ENCODE results near the gene PTX3. TPM values are rescaled to one million over a fixed set of nuclear protein-coding genes. Genes with fewer than 3 reads are reported as not detected.

PTX3 gene
- total RNA-seq, 3 donors from 2014 or later (not counting 1 experiment from before 2014, with no cell fraction given), result 0.40 to 5.8 (median 1.4) TPM

GRCh38 chr3:157445857-157446256 is 9.2 kb downstream of the PTX3 start:
- no peaks in the 10 kb centered on the region for H3K36me3 ChIP-seq (ENCODE audit: control insufficient read depth, insufficient read depth, low read length)
- H3K27me3 ChIP-seq (ENCODE audit: control insufficient read depth, insufficient read depth, low read length), result no peaks in the 10 kb centered on the region
- no CpG with 5 or more reads among the region's 1 CpG for WGBS (ENCODE audit: insufficient coverage)
- H3K9me3 ChIP-seq (ENCODE audit: control insufficient read depth, insufficient read depth, low read length), result no peaks in the 10 kb centered on the region
- H3K27ac Mint-ChIP-seq, result no peak overlapping the region
- no peak overlapping the region for H3K27ac ChIP-seq (ENCODE audit: low read length)
- no peak overlapping the region for H3K4me3 ChIP-seq (ENCODE audit: low read length)
- H3K4me3 Mint-ChIP-seq, result no peak overlapping the region
- ATAC-seq, result peak in 1 of 3 donors; percentile 43
- H3K27me3 Mint-ChIP-seq (ENCODE audit: low read depth in 2 of 2), result no peaks in the 10 kb centered on the region
- H3K36me3 Mint-ChIP-seq, result no peaks in the 10 kb centered on the region
- no peaks in the 10 kb centered on the region for H3K4me1 Mint-ChIP-seq
- no peak for DNase-seq
- no peaks in the 10 kb centered on the region for H3K4me1 ChIP-seq (ENCODE audit: control insufficient read depth, insufficient read depth, low read length)
- intact Hi-C loops (cut with micrococcal nuclease), result no loop called here
- H3K9me3 Mint-ChIP-seq, result no peaks in the 10 kb centered on the region
- no peak for TF ChIP-seq CTCF (IDR thresholded peaks at IDR 0.05)

- Mint-ChIP-seq H3K27ac (no peak overlapping the region), H3K27me3 (ENCODE audit: low read depth in 2 of 2) (no peaks in the 10 kb centered on the region), H3K4me1 (no peaks in the 10 kb centered on the region), H3K4me3 (no peak overlapping the region), H3K9me3 (no peaks in the 10 kb centered on the region), H3K36me3 (no peaks in the 10 kb centered on the region)
- intact Hi-C loops (cut with micrococcal nuclease), result no loop called here
- H3K27ac ChIP-seq (ENCODE audit: low read length), result no peak overlapping the region
- 75% methylated on average over 1 of the region's 3 CpGs for WGBS (ENCODE audit: insufficient coverage)
- TF ChIP-seq CTCF (IDR thresholded peaks at IDR 0.05), result no peak
- no peaks in the 10 kb centered on the region for H3K9me3 ChIP-seq (ENCODE audit: control insufficient read depth, insufficient read depth, low read length)
- no peak overlapping the region for H3K4me3 ChIP-seq (ENCODE audit: low read length)
- DNase-seq (no peak), ATAC-seq (no peak)
- H3K27me3 ChIP-seq (ENCODE audit: control insufficient read depth, insufficient read depth, low read length), result no peaks in the 10 kb centered on the region
- no peaks in the 10 kb centered on the region for H3K36me3 ChIP-seq (ENCODE audit: control insufficient read depth, insufficient read depth, low read length)
- H3K4me1 ChIP-seq (ENCODE audit: control insufficient read depth, insufficient read depth, low read length), result no peaks in the 10 kb centered on the region
Observed at GRCh38 chr3:157447026-157447694, 10.5 kb downstream of the PTX3 start.

- Mint-ChIP-seq H3K36me3 (no peaks in the 10 kb centered on the region), H3K4me3 (no peak overlapping the region), H3K9me3 (no peaks in the 10 kb centered on the region), H3K27me3 (ENCODE audit: low read depth in 2 of 2) (no peaks in the 10 kb centered on the region), H3K4me1 (no peaks in the 10 kb centered on the region), H3K27ac (no peak overlapping the region)
- Histone ChIP-seq H3K27ac (ENCODE audit: low read length) (no peak overlapping the region), H3K9me3 (ENCODE audit: control insufficient read depth, insufficient read depth, low read length) (no peaks in the 10 kb centered on the region), H3K27me3 (ENCODE audit: control insufficient read depth, insufficient read depth, low read length) (no peaks in the 10 kb centered on the region), H3K4me1 (ENCODE audit: control insufficient read depth, insufficient read depth, low read length) (no peaks in the 10 kb centered on the region), H3K4me3 (ENCODE audit: low read length) (no peak overlapping the region), H3K36me3 (ENCODE audit: control insufficient read depth, insufficient read depth, low read length) (no peaks in the 10 kb centered on the region)
- no peak for TF ChIP-seq CTCF (IDR thresholded peaks at IDR 0.05)
- intact Hi-C loops (cut with micrococcal nuclease), result no loop called here
- DNase-seq (no peak), ATAC-seq (no peak)
- 25% methylated on average over 3 of the region's 3 CpGs for WGBS (ENCODE audit: insufficient coverage)
Observed at GRCh38 chr3:157452097-157452496, 15.4 kb downstream of the PTX3 start.

- H3K4me3 Mint-ChIP-seq, result no peak overlapping the region
- no peaks in the 10 kb centered on the region for H3K36me3 Mint-ChIP-seq
- H3K27ac Mint-ChIP-seq, result no peak overlapping the region
Observed at GRCh38 chr3:157453824-157454223, 17.2 kb downstream of the PTX3 start.

More at GRCh38 chr3:157453824-157454223, 17.2 kb downstream of the PTX3 start:
- H3K4me1 Mint-ChIP-seq, result no peaks in the 10 kb centered on the region
- H3K4me3 ChIP-seq (ENCODE audit: low read length), result no peak overlapping the region
- ATAC-seq (no peak), DNase-seq (no peak)
- no peaks in the 10 kb centered on the region for H3K9me3 ChIP-seq (ENCODE audit: control insufficient read depth, insufficient read depth, low read length)
- TF ChIP-seq CTCF (IDR thresholded peaks at IDR 0.05), result no peak
- H3K27ac ChIP-seq (ENCODE audit: low read length), result no peak overlapping the region
- 100% methylated on average over 1 of the region's 1 CpG for WGBS (ENCODE audit: insufficient coverage)
- no peaks in the 10 kb centered on the region for H3K4me1 ChIP-seq (ENCODE audit: control insufficient read depth, insufficient read depth, low read length)
- H3K36me3 ChIP-seq (ENCODE audit: control insufficient read depth, insufficient read depth, low read length), result no peaks in the 10 kb centered on the region
- no peaks in the 10 kb centered on the region for H3K27me3 Mint-ChIP-seq (ENCODE audit: low read depth in 2 of 2)
- no peaks in the 10 kb centered on the region for H3K27me3 ChIP-seq (ENCODE audit: control insufficient read depth, insufficient read depth, low read length)
- intact Hi-C loops (cut with micrococcal nuclease), result no loop called here
- peaks cover 0 to 2% of the 10 kb centered on the region in 2 donors for H3K9me3 Mint-ChIP-seq
